GM23248 (cell line): Measurements from ENCODE around the gene KIF5A. TPM values are rescaled to one million over a fixed set of nuclear protein-coding genes. Genes with fewer than 3 reads are reported as not detected.
A peak's percentile ranks its signal among the peaks of the same experiment; 100 is the strongest.

ENCODE experiments used
- DNase-seq: peaks from one replicate; pipeline ENCODE4 v3.0.0-alpha.2; 2015
- H2AFZ ChIP-seq: fragments of 200-600 bp; sonication (generic); 2 replicates; pipeline ENCODE4 v1.6.1; 2016; ENCODE audit warnings: antibody characterized with exemption
- H3F3A ChIP-seq: fragments of 200-600 bp; sonication (generic); 2 replicates; pipeline ENCODE4 v1.6.1; 2016; ENCODE audit warnings: mild to moderate bottlenecking, antibody characterized with exemption, mixed run types; ENCODE audit not compliant: insufficient read depth
- H3K27ac ChIP-seq: fragments of 200-600 bp; sonication (generic); 2 replicates; pipeline ENCODE4 v1.5.1; 2016; ENCODE audit warnings: mild to moderate bottlenecking
- H3K27me3 ChIP-seq: fragments of 200-600 bp; sonication (generic); replicated peaks from 2 replicates; pipeline ENCODE4 v1.6.1; 2016; ENCODE audit warnings: mild to moderate bottlenecking; ENCODE audit not compliant: insufficient read depth
- H3K36me3 ChIP-seq: fragments of 200-600 bp; sonication (generic); 2 replicates; pipeline ENCODE4 v1.6.1; 2016; ENCODE audit warnings: low read depth, mild to moderate bottlenecking
- H3K4me1 ChIP-seq: fragments of 200-600 bp; sonication (generic); 2 replicates; pipeline ENCODE4 v1.6.1; 2016; ENCODE audit warnings: mild to moderate bottlenecking; ENCODE audit not compliant: insufficient read depth
- H3K4me2 ChIP-seq: fragments of 200-600 bp; sonication (generic); one replicate; pipeline ENCODE4 v1.6.1; 2016; ENCODE audit warnings: mild to moderate bottlenecking; ENCODE audit not compliant: unreplicated experiment
- H3K4me3 ChIP-seq: fragments of 200-600 bp; sonication (generic); 2 replicates; pipeline ENCODE4 v1.5.1; 2016; ENCODE audit warnings: mild to moderate bottlenecking
- H3K79me2 ChIP-seq: fragments of 200-600 bp; sonication (generic); 2 replicates; pipeline ENCODE4 v1.6.1; 2016; ENCODE audit warnings: mild to moderate bottlenecking; ENCODE audit not compliant: insufficient read depth
- H3K9ac ChIP-seq: fragments of 200-600 bp; sonication (generic); 2 replicates; pipeline ENCODE4 v1.6.1; 2016; ENCODE audit warnings: mild to moderate bottlenecking
- H3K9me2 ChIP-seq: fragments of 200-600 bp; sonication (generic); 2 replicates; pipeline ENCODE4 v1.6.1; 2016; ENCODE audit warnings: mixed run types, mild to moderate bottlenecking, moderate library complexity; ENCODE audit not compliant: insufficient read depth
- H3K9me3 ChIP-seq: fragments of 200-600 bp; sonication (generic); one replicate; pipeline ENCODE4 v1.6.1; 2017; ENCODE audit warnings: low read depth
- H4K20me1 ChIP-seq: fragments of 200-600 bp; sonication (generic); 2 replicates; pipeline ENCODE4 v1.6.0; 2016; ENCODE audit not compliant: insufficient read depth
- EZH2 ChIP-seq: fragments of 200-600 bp; sonication (generic); IDR thresholded peaks from 2 replicates; pipeline ENCODE4 v1.6.1; 2018; ENCODE audit warnings: antibody characterized with exemption, mild to moderate bottlenecking; ENCODE audit not compliant: insufficient read depth, poor library complexity, severe bottlenecking
- EZH2phosphoT487 ChIP-seq: fragments of 200-600 bp; sonication (generic); IDR thresholded peaks from 2 replicates; pipeline ENCODE4 v1.6.1; 2018; ENCODE audit warnings: antibody characterized with exemption, moderate library complexity, mild to moderate bottlenecking, low read depth; ENCODE audit not compliant: insufficient read depth
- WGBS, 2 experiments: methylation state at CpG; one replicate each; pipeline ENCODE4 v1.1.6; 2015 to 2017; ENCODE audit warnings: low lambda C conversion rate in 2 of 2, low coverage in 1 of 2; ENCODE audit errors: missing lambda C conversion rate in 2 of 2; 5-methylcytosine and 5-hydroxymethylcytosine counted together
- in situ Hi-C: fragments of 300-500 bp; cut with MboI; formaldehyde crosslinking; loops from 2 replicates; pipeline ENCODE4 v1.15.0; 2020
- polyA plus RNA-seq: library from polyadenylated mRNA; unstranded; fragments of >200 nt; fragmentation: Nextera tagmentation; extraction: Ambion mirVana; gene quantifications from 2 replicates; pipeline ENCODE4 v1.2.1, GENCODE V29; 2016
- total RNA-seq: library from RNA; depleted of rRNA; stranded (reverse); fragments of >200 nt; shearing (Covaris generic); gene quantifications from 2 replicates; pipeline ENCODE4 v1.2.3, GENCODE V29; 2014

Gene KIF5A
- total and polyA plus RNA-seq, 2 experiments from 2014 or later, result 0.11 to 0.18 TPM

DNA sequence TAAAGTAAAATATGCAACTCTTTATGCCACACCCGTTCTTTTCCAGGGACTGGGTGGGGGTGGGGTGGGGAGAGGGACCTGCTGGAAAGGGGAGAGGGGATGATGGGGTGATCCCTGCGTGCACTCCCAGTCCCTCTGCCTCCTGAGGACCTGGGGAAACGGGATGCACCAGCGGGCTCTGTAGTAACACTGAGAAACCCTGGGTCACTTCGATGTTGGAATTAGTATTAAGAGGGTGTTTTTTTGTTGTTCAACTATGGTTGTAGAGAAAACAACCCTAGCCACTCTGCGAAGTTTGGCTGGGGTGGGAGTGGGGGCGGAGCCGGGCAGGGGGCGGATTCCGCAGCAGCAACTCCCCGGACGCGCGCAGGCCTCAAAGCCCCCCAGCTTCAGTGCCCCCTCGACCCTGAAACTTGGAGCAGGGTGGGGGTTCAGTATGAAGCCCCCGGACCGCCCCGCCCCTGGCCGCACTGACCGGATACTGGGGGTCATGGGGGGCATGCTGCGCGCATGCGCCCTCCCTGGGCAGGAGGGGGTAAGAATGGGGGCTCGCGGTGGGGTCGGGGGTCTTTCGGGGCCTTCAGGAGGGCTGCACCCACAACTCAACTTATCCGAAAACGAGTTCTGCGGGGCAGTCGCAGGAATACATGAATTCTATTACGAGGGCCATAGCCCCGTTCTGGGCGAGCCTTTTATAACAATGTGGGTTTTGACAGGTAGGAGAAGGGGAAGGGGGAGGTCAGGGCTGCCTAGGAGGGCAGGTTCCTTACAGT, 60.1 kb downstream of the KIF5A start:
- no peaks in the 10 kb centered on the region for H3K27me3 ChIP-seq
- H3K9me3 ChIP-seq, result no peaks in the 10 kb centered on the region
- 13 to 16% methylated on average over 25 to 34 of the region's 34 CpGs for WGBS, 2 experiments
- H3F3A ChIP-seq, result peaks cover 5% of the 10 kb centered on the region; the same call in 1 of the 2 replicates
- H3K4me1 ChIP-seq, result 0 out of 2 replicates have a peak, but pooled peaks cover 16% of the 10 kb centered on the region
- no peak for DNase-seq
- in situ Hi-C loops, result no loop called here
- TF ChIP-seq EZH2, result no peak
- no peak for TF ChIP-seq EZH2phosphoT487
- H3K9ac ChIP-seq, result peak overlapping the region; percentile 89; the same call in 1 of the 2 replicates
- H4K20me1 ChIP-seq, result no peaks in the 10 kb centered on the region
- no peaks in the 10 kb centered on the region for H3K9me2 ChIP-seq
- H3K4me2 ChIP-seq, result peak overlapping the region; percentile 71
- no peaks in the 10 kb centered on the region for H3K79me2 ChIP-seq
- H2AFZ ChIP-seq, result peak overlapping the region; percentile 95
- H3K36me3 ChIP-seq, result no peaks in the 10 kb centered on the region
- peak overlapping the region; percentile 79 for H3K4me3 ChIP-seq
- no peak overlapping the region for H3K27ac ChIP-seq

DNA sequence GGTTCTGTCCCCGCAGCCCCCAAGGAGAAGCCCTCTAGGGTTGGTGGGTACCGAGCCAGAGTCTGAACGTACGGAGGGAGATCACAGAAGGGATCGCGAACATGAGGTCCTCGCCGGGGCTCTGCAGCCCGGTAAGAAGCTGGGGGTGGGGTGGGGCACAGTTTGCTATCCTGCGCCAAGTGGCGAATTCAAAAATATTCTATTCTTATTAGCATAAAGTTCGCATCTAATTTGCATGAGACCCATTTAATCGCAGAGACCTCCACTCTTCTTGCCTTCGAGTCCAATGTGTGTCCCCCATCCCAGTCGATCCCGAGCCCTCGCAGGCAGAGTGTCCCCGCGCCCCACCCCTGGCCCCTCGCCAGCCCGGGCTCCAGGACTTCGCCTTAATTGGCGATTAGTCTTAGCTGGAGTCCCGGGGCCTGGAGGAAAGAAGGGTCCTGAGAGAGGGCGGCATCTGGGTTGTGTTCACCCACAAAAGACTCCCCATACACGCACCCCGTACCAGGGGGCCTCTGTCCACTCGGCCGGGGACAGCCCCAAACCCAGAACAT, 60.8 kb downstream of the KIF5A start:
- H3K4me2 ChIP-seq, result peak overlapping the region; percentile 71
- H3K27ac ChIP-seq, result no peak overlapping the region
- H3K9me2 ChIP-seq, result no peaks in the 10 kb centered on the region
- DNase-seq, result peak; percentile 45
- in situ Hi-C loops, result no loop called here
- no peaks in the 10 kb centered on the region for H4K20me1 ChIP-seq
- H3K4me1 ChIP-seq, result 0 out of 2 replicates have a peak, but pooled peaks cover 16% of the 10 kb centered on the region
- peaks cover 5% of the 10 kb centered on the region; the same call in 1 of the 2 replicates for H3F3A ChIP-seq
- H3K36me3 ChIP-seq, result no peaks in the 10 kb centered on the region; the same call in 1 of the 2 replicates
- no peaks in the 10 kb centered on the region for H3K9me3 ChIP-seq
- 5 to 9% methylated on average over 24 to 29 of the region's 29 CpGs for WGBS, 2 experiments
- TF ChIP-seq EZH2 (no peak), EZH2phosphoT487 (no peak)
- H3K79me2 ChIP-seq, result no peaks in the 10 kb centered on the region
- H3K27me3 ChIP-seq, result no peaks in the 10 kb centered on the region
- peak overlapping the region; percentile 95 for H2AFZ ChIP-seq
- peak overlapping the region; percentile 79 for H3K4me3 ChIP-seq
- peak overlapping the region; percentile 89 for H3K9ac ChIP-seq

DNA sequence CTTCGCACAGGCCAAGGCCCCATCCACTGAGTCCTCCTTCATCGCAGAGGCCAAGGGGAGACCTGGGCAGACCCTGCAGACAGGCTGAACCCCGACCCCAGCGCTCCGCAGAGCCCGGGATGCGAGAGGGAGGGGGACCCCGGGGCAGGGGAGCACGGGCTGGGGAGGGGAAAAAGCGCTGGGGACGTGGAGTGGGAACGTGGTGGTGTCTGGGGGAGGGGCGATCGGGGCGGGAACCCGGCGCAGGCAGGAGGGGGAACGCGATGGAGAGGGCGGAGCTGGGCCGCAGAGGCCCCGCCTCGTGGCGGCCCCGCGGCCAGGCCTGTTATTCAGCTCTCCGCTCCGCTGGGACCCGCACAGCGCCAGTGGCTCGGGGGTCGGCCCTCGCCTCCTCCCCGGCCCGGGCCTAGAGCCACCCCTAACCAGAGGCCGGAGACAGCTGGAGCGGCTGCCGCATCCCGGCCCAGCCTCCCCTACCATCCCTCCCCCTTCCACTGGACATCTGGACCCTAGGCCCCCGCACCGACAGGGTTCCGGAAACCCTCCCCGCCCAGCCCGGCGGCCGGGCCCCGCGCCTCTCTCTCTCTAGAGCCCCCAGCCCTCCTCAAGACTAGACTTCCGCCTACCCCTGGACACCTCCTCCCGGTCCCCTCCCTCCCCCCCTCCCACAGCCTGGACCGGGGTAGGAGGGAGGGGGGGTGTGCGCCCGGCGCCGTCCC, 61.4 kb downstream of the KIF5A start, which contains the start of gene ARHGEF25:
Gene ARHGEF25, plus strand, starts transcription at position 328 of the 719 bp plus-strand sequence. CDS start 460 bp downstream, outside the sequence.
- Histone ChIP-seq H3K79me2 (no peaks in the 10 kb centered on the region), H3K27me3 (no peaks in the 10 kb centered on the region), H3K9ac (peak within 1 kb of the TSS; percentile 89), H3K9me2 (no peaks in the 10 kb centered on the region), H3F3A (peaks cover 5% of the 10 kb centered on the region; the same call in 1 of the 2 replicates), H4K20me1 (no peaks in the 10 kb centered on the region), H3K4me3 (peak within 1 kb of the TSS; percentile 79), H3K4me1 (peaks cover 20% of the 10 kb centered on the region), H3K4me2 (peak within 1 kb of the TSS; percentile 71), H3K36me3 (no peaks in the 10 kb centered on the region; the same call in 1 of the 2 replicates), H3K9me3 (no peaks in the 10 kb centered on the region), H2AFZ (peak within 1 kb of the TSS; percentile 95), H3K27ac (no peak within 1 kb of the TSS)
- 1% methylated on average over 12 to 55 of the region's 55 CpGs for WGBS, 2 experiments
- in situ Hi-C loops, result no loop called here
- DNase-seq, result peak; percentile 77
- TF ChIP-seq EZH2phosphoT487 (no peak), EZH2 (no peak)
